GM21737 (cell line): ENCODE results near the gene RPTOR.
"Not testable (repeated sequence)": the region's sequence is repeated elsewhere in the genome, so short reads cannot be mapped to it uniquely, and the experiment has no call there.

ENCODE experiments used
- ATAC-seq: cut with Tn5 transposase; IDR thresholded peaks from one replicate; pipeline ENCODE4 v1.9.1; 2021; ENCODE audit warnings: mild to moderate bottlenecking, moderate library complexity; ENCODE audit not compliant: unreplicated experiment

RPTOR gene

GRCh38 chr17:80512233-80512632 is 32.4 kb upstream of the RPTOR start:
- no peak for ATAC-seq

- ATAC-seq = no peak
Observed at GRCh38 chr17:80513201-80513600, 31.4 kb upstream of the RPTOR start.

- ATAC-seq = no peak
Observed at GRCh38 chr17:80513892-80514291, 30.7 kb upstream of the RPTOR start.

GRCh38 chr17:80516171-80516932 is 28.3 kb upstream of the RPTOR start:
- no peak for ATAC-seq

GRCh38 chr17:80517641-80518040 is 27.0 kb upstream of the RPTOR start:
- no peak for ATAC-seq

- no peak for ATAC-seq
Observed at GRCh38 chr17:80518392-80518791, 26.2 kb upstream of the RPTOR start.

- no peak for ATAC-seq
Observed at GRCh38 chr17:80519091-80519781, 25.4 kb upstream of the RPTOR start.

GRCh38 chr17:80520810-80521455 is 23.7 kb upstream of the RPTOR start:
- ATAC-seq = no peak

- ATAC-seq = no peak
Observed at GRCh38 chr17:80523054-80523744, 21.4 kb upstream of the RPTOR start.

- ATAC-seq = no peak
Observed at GRCh38 chr17:80523956-80524712, 20.5 kb upstream of the RPTOR start.

- ATAC-seq = no peak
Observed at GRCh38 chr17:80526116-80526910, 18.3 kb upstream of the RPTOR start.

- ATAC-seq = no peak
Observed at GRCh38 chr17:80527016-80527645, 17.5 kb upstream of the RPTOR start.

- no peak for ATAC-seq
Observed at GRCh38 chr17:80528536-80528935, 16.1 kb upstream of the RPTOR start.

- ATAC-seq = no peak
Observed at GRCh38 chr17:80529104-80529903, 15.3 kb upstream of the RPTOR start.

GRCh38 chr17:80529904-80530292 is 14.7 kb upstream of the RPTOR start:
- ATAC-seq = no peak

- ATAC-seq = no peak
Observed at GRCh38 chr17:80531400-80531799, 13.2 kb upstream of the RPTOR start.

GRCh38 chr17:80537386-80537785 is 7.3 kb upstream of the RPTOR start:
- ATAC-seq = not testable (repeated sequence)

GRCh38 chr17:80538484-80538883 is 6.2 kb upstream of the RPTOR start:
- no peak for ATAC-seq
